B cell (primary cell): ENCODE data around the gene TADA3. TPM values are rescaled to one million over a fixed set of nuclear protein-coding genes. Genes with fewer than 3 reads are reported as not detected.

Source experiments
- ATAC-seq: fragments of 200-7000 bp; cut with Tn5 transposase; one replicate; pipeline ENCODE4 v1.10.0; 2021; ENCODE audit warnings: low read depth, mild to moderate bottlenecking, moderate number of reproducible peaks, moderate library complexity
- CTCF ChIA-PET: fragments of 350-600 bp; sonication (Branson Sonifier 250); formaldehyde crosslinking; loops from one replicate; lab custom pipeline; 2021; ENCODE audit warnings: antibody characterized with exemption, inconsistent platforms; lab: Charles Lee
- POLR2A ChIA-PET: fragments of 350-600 bp; sonication (Branson Sonifier 250); formaldehyde crosslinking; loops from one replicate; lab custom pipeline; 2021; ENCODE audit warnings: antibody characterized with exemption; lab: Charles Lee
- DNase-seq: peaks from one replicate; pipeline ENCODE4 v3.0.0; 2013
- H2AFZ ChIP-seq: 2 replicates; pipeline ENCODE4 v1.6.1; 2012; ENCODE audit warnings: mild to moderate bottlenecking, low read depth, low read length; ENCODE audit not compliant: insufficient read depth, poor library complexity, severe bottlenecking
- H3K27ac ChIP-seq, 2 donors: 1 replicate in 1 of 2; 2 replicates in 1 of 2; pipeline ENCODE4 v1.5.1; 2012 to 2013; ENCODE audit warnings: low read length in 2 of 2, mild to moderate bottlenecking in 2 of 2, moderate library complexity in 1 of 2
- H3K27me3 ChIP-seq, 4 experiments: fragments of 200-600 bp in 1 of 4; sonication (generic) in 1 of 4; replicated peaks in 1 of 4; 1 replicate in 2 of 4; 2 replicates in 2 of 4; pipeline versions ENCODE4 v1.6.1 to v1.7.0; 2013 to 2016; ENCODE audit warnings: low read length in 3 of 4, mild to moderate bottlenecking in 2 of 4, mixed read lengths in 1 of 4, moderate library complexity in 1 of 4; ENCODE audit not compliant: insufficient read depth in 4 of 4, control insufficient read depth in 3 of 4; ENCODE audit errors: control extremely low read depth in 1 of 4
- H3K36me3 ChIP-seq, 2 experiments: replicated peaks in 1 of 2; 1 replicate in 1 of 2; 2 replicates in 1 of 2; pipeline versions ENCODE4 v1.6.1 to v1.7.1; 2013; ENCODE audit warnings: low read length in 1 of 2; ENCODE audit not compliant: insufficient read depth in 2 of 2, control insufficient read depth in 1 of 2; ENCODE audit errors: control extremely low read depth in 1 of 2, extremely low read depth in 1 of 2
- H3K4me1 ChIP-seq, 2 donors: fragments of 200-600 bp in 1 of 2; sonication (generic) in 1 of 2; 1 replicate in 1 of 2; 2 replicates in 1 of 2; pipeline versions ENCODE4 v1.5.1 to v1.6.1; 2013 to 2017; ENCODE audit warnings: low read length in 2 of 2; ENCODE audit not compliant: control insufficient read depth in 2 of 2, insufficient read depth in 2 of 2
- H3K4me2 ChIP-seq: replicated peaks from 2 replicates; pipeline ENCODE3; 2012; ENCODE audit warnings: mild to moderate bottlenecking, low read depth, low read length; ENCODE audit not compliant: poor library complexity, severe bottlenecking
- H3K4me3 ChIP-seq, 5 experiments: fragments of 200-600 bp in 1 of 5; sonication (generic) in 1 of 5; 1 replicate in 3 of 5; 2 replicates in 2 of 5; pipeline versions ENCODE4 v1.5.1 to v1.7.0; 2011 to 2016; ENCODE audit warnings: low read length in 4 of 5, mild to moderate bottlenecking in 4 of 5, low read depth in 2 of 5, control low read depth in 1 of 5, moderate library complexity in 1 of 5; ENCODE audit not compliant: insufficient read depth in 1 of 5; ENCODE audit errors: control extremely low read depth in 1 of 5, extremely low read depth in 1 of 5
- H3K79me2 ChIP-seq: fragments of 200-600 bp; sonication (generic); one replicate; pipeline ENCODE4 v1.6.0; 2016; ENCODE audit warnings: low read length; ENCODE audit not compliant: control insufficient read depth, insufficient read depth
- H3K9ac ChIP-seq: fragments of 200-600 bp; sonication (generic); 2 replicates; pipeline ENCODE4 v1.6.1; 2017; ENCODE audit warnings: mild to moderate bottlenecking, low read length, moderate library complexity
- H3K9me3 ChIP-seq, 3 donors: one replicate each; pipeline versions ENCODE4 v1.6.1 to v1.7.1; 2013; ENCODE audit warnings: low read length in 2 of 3; ENCODE audit not compliant: control insufficient read depth in 2 of 3, insufficient read depth in 1 of 3; ENCODE audit errors: control extremely low read depth in 1 of 3
- H4K20me1 ChIP-seq: 2 replicates; pipeline ENCODE4 v1.6.0; 2012; ENCODE audit warnings: mild to moderate bottlenecking, low read length; ENCODE audit not compliant: insufficient read depth, control insufficient read depth, poor library complexity, severe bottlenecking
- H3K27ac Mint-ChIP-seq: one replicate; pipeline ENCODE4 v1.8.0; 2021; ENCODE audit warnings: mixed read lengths
- H3K27me3 Mint-ChIP-seq: one replicate; pipeline ENCODE4 v1.8.0; 2021; ENCODE audit warnings: mixed read lengths
- H3K4me1 Mint-ChIP-seq: one replicate; pipeline ENCODE4 v1.8.0; 2021; ENCODE audit warnings: mixed read lengths
- H3K4me3 Mint-ChIP-seq: one replicate; pipeline ENCODE4 v1.8.0; 2021; ENCODE audit warnings: mixed read lengths
- H3K9me3 Mint-ChIP-seq: one replicate; pipeline ENCODE4 v1.8.0; 2022; ENCODE audit warnings: mixed read lengths; ENCODE audit not compliant: insufficient read depth
- EZH2 ChIP-seq: IDR thresholded peaks from 2 replicates; pipeline ENCODE4 v1.6.1; 2012; ENCODE audit warnings: borderline replicate concordance, low read depth, mild to moderate bottlenecking, moderate library complexity, low read length; ENCODE audit not compliant: insufficient read depth, poor library complexity, severe bottlenecking
- WGBS: methylation state at CpG from one replicate; pipeline ENCODE4 v1.1.5; 2013; ENCODE audit warnings: missing lambda C conversion rate; ENCODE audit not compliant: insufficient coverage; 5-methylcytosine and 5-hydroxymethylcytosine counted together
- intact Hi-C: fragments of 100-400 bp; cut with micrococcal nuclease; formaldehyde crosslinking; loops from one replicate; pipeline ENCODE4 v1.10.0; 2022
- polyA plus RNA-seq: library from polyadenylated mRNA; depleted of rRNA; stranded (reverse); fragments of >200 nt; gene quantifications from 2 replicates; pipeline ENCODE4 v1.2.3, GENCODE V29; 2012
- total RNA-seq, 2 donors: library from RNA; stranded (reverse); fragments of 120-200 nt in 1 of 2; gene quantifications; 1 replicate in 1 of 2; 2 replicates in 1 of 2; pipeline versions ENCODE4 v1.2.3 to v1.2.4, GENCODE V29; 2013 to 2022
- TF ChIP-seq, protein P1 (sequence below): fragments of 200-600 bp; IDR thresholded peaks from one replicate; pipeline ENCODE4 v1.8.0; 2022; ENCODE audit warnings: antibody characterized with exemption, mild to moderate bottlenecking

Gene TADA3
- total and polyA plus RNA-seq, 2 donors (not counting 1 experiment from before 2014, with no cell fraction given): 45.4 to 45.6 TPM

DNA sequence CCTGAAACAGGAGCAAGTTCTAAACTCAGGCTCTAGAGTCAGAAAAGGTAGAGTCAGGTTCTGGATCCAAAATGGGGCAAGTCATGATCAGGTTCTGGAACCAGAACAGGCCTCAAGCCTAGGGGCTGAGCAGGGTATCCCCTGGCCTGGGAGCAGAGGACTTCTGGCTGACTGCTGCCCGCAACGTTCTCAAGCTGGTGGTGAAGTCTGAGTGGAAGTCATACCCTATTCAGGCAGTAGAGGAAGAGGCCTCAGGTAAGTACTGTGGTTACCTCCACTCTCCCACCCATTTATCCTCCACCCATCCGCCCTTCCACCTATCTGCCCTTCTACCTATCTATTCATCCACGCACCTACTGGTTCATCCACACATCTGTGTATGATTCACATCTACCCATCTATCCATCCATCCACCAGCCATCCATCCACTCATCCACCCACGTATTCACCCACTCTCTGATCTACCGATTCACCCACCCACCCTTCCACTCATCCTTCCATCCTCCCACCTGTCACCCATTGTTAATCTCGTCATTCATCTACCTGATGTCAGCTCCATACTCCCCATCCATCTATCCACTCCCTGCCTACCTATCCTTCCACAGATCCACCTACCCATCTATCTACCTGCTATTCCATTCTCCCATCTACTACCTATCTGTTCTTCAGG, 26.5 kb upstream of the TADA3 start:
- no peak overlapping the region for H3K4me3 ChIP-seq
- Mint-ChIP-seq H3K9me3 (no peaks in the 10 kb centered on the region), H3K4me1 (no peaks in the 10 kb centered on the region), H3K4me3 (no peak overlapping the region), H3K27ac (no peak overlapping the region), H3K27me3 (no peaks in the 10 kb centered on the region)
- DNase-seq (no peak), ATAC-seq (no peak)
- H3K9me3 ChIP-seq: no peaks in the 10 kb centered on the region
- peaks cover 0 to 5% of the 10 kb centered on the region in 2 experiments for H3K36me3 ChIP-seq
- no peaks in the 10 kb centered on the region for H4K20me1 ChIP-seq
- ChIA-PET CTCF (no interaction called here), POLR2A (no interaction called here)
- no peak overlapping the region for H2AFZ ChIP-seq
- H3K4me2 ChIP-seq: no peak overlapping the region
- intact Hi-C loops: no loop called here
- H3K9ac ChIP-seq: no peak overlapping the region
- H3K4me1 ChIP-seq: no peaks in the 10 kb centered on the region
- no peaks in the 10 kb centered on the region for H3K79me2 ChIP-seq
- H3K27me3 ChIP-seq: no peaks in the 10 kb centered on the region
- TF ChIP-seq, protein P1, sequence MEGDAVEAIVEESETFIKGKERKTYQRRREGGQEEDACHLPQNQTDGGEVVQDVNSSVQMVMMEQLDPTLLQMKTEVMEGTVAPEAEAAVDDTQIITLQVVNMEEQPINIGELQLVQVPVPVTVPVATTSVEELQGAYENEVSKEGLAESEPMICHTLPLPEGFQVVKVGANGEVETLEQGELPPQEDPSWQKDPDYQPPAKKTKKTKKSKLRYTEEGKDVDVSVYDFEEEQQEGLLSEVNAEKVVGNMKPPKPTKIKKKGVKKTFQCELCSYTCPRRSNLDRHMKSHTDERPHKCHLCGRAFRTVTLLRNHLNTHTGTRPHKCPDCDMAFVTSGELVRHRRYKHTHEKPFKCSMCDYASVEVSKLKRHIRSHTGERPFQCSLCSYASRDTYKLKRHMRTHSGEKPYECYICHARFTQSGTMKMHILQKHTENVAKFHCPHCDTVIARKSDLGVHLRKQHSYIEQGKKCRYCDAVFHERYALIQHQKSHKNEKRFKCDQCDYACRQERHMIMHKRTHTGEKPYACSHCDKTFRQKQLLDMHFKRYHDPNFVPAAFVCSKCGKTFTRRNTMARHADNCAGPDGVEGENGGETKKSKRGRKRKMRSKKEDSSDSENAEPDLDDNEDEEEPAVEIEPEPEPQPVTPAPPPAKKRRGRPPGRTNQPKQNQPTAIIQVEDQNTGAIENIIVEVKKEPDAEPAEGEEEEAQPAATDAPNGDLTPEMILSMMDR: no peak
- TF ChIP-seq EZH2: no peak
- 96% methylated on average over 5 of the region's 7 CpGs for WGBS
- no peak overlapping the region for H3K27ac ChIP-seq

DNA sequence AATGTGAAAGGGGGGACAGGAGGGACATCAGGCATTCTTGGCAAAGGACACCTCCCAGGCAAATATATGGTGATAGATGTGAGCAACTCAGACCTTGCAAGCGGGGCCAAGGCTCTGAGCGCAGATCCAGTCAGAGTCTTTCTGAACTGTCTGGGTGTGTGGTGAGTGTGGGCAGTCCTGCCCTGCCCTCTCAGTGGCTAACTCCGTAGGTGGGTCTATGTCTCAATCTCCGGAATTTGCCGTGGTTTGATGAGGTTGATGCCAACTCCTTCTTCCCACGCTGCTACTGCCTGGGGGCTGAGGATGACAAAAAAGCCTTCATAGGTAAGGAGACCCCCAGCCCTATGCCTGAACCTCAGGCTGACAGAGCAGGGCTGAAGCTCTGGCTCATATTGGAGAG, 25.2 kb upstream of the TADA3 start:
- DNase-seq (no peak), ATAC-seq (no peak)
- no peak for TF ChIP-seq EZH2
- TF ChIP-seq, protein P1: no peak
- Histone ChIP-seq H4K20me1 (no peaks in the 10 kb centered on the region), H3K4me3 (no peak overlapping the region), H2AFZ (no peak overlapping the region), H3K9me3 (no peaks in the 10 kb centered on the region), H3K36me3 (peaks cover 0 to 5% of the 10 kb centered on the region in 2 experiments), H3K4me1 (no peaks in the 10 kb centered on the region), H3K27ac (no peak overlapping the region), H3K4me2 (no peak overlapping the region), H3K9ac (no peak overlapping the region), H3K79me2 (no peaks in the 10 kb centered on the region), H3K27me3 (no peaks in the 10 kb centered on the region)
- 98% methylated on average over 6 of the region's 6 CpGs for WGBS
- ChIA-PET CTCF (no interaction called here), POLR2A (interaction anchor here (0.7 kb wide), 1 partner anchor 326 kb away, joined by 3 read pairs; no protein-coding TSS in a partner anchor)
- Mint-ChIP-seq H3K27ac (no peak overlapping the region), H3K9me3 (no peaks in the 10 kb centered on the region), H3K4me3 (no peak overlapping the region), H3K27me3 (no peaks in the 10 kb centered on the region), H3K4me1 (no peaks in the 10 kb centered on the region)
- intact Hi-C loops: no loop called here
